M059J (cell line): ENCODE measurements around the gene PDE4B. TPM values are rescaled to one million over a fixed set of nuclear protein-coding genes. Genes with fewer than 3 reads are reported as not detected.

Experiments
- DNase-seq: peaks from one replicate; pipeline ENCODE4 v3.0.0-alpha.2; 2012; ENCODE audit warnings: low read depth
- total RNA-seq: library from RNA; depleted of rRNA; stranded (reverse); fragments of >200 nt; shearing (Covaris generic); gene quantifications from 2 replicates; pipeline ENCODE4 v1.2.3, GENCODE V29; 2014

The PDE4B gene
- total RNA-seq, 1 experiment from 2014 or later, result 5.8 TPM

GRCh38 chr1:66359815-66360214, 567.1 kb downstream of the PDE4B start:
- no peak for DNase-seq

- no peak for DNase-seq
Measured at GRCh38 chr1:66360285-66360724, 567.6 kb downstream of the PDE4B start.

DNA sequence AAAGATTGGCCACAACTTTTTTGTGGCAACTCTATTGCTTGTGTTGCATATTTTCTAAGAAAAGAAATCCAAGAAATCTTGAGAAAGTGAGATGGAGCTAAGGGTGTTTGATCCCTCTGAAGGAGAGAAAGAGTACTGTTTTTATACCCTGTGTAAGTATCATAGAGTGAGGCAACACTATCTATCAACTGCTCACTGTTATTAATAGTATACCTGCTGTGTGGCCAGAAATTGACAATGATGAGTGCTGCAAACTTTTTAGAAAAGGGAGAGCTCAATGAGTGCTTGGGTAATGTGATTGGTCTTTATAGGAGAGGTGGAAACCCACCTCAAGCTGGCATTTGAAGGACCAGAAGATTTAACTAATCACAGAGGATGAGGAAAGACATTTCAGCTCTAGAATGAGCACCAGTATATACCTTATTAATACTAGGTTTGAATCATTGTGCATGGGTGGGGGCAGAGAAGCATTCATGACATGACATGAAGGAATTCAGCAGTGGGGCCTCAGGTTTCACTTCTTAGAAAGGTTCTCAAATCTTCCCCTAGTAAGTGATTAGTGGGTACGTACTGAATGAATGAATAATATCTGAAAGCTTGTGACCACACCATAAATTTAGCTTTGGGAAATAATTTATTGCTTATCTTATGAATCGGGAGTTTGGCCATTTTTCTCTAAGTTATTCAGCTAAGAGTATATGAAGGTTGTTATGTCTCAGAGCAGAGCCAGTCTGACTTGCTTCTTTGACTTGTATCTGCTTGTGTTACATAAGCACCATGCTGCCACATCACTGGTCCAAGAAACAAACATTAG, 572.1 kb downstream of the PDE4B start:
- DNase-seq, result peak; percentile 62

DNA sequence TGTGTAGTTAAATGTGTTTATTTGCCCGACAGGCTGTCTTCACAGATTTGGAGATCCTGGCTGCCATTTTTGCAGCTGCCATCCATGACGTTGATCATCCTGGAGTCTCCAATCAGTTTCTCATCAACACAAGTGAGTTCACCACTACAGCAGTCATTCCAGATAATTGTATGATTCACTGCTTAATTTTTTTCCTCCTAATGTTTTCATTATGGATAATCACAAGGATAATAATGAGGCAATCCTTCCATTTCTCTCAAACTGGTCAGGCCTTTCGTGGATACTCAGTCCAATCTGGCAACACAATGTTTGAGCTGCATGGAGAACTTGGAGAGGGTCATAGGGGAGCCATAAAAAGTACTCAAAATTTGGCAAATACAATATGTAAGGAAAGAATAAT, 572.9 kb downstream of the PDE4B start:
- no peak for DNase-seq

GRCh38 chr1:66366634-66367033, 573.9 kb downstream of the PDE4B start:
- DNase-seq, result no peak

GRCh38 chr1:66367369-66367768, 574.7 kb downstream of the PDE4B start:
- DNase-seq, result no peak

GRCh38 chr1:66368261-66368660, 575.6 kb downstream of the PDE4B start:
- no peak for DNase-seq

DNA sequence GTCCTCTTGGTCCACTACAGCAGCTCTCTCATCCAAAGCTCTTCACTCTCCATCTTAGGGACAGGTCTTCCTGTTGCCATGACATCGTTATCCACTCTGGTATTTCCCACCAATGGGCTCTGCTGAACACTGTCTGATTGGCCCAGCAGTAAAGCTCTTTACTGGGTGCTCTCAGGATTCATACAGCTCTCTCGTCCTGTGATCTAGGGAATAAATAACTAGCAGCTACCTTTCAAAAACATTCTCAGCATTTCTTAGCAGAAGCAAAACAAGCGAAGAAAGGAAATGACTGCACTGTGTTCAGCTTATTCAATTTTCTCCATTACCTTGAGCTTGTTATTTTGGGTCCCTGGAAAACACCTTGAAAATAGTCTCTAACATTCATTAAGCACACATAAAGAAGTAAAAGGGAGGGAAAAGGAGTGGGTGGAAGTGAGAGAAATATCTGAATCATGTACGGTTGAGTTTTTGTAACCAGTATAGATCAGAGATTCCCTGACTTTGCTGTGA, 577.8 kb downstream of the PDE4B start:
- DNase-seq, result no peak

- DNase-seq, result peak; percentile 71
Measured at GRCh38 chr1:66371233-66372005, 578.7 kb downstream of the PDE4B start.

DNA sequence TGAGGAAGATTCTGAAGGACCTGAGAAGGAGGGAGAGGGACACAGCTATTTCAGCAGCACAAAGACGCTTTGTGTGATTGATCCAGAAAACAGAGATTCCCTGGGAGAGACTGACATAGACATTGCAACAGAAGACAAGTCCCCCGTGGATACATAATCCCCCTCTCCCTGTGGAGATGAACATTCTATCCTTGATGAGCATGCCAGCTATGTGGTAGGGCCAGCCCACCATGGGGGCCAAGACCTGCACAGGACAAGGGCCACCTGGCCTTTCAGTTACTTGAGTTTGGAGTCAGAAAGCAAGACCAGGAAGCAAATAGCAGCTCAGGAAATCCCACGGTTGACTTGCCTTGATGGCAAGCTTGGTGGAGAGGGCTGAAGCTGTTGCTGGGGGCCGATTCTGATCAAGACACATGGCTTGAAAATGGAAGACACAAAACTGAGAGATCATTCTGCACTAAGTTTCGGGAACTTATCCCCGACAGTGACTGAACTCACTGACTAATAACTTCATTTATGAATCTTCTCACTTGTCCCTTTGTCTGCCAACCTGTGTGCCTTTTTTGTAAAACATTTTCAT, 579.9 kb downstream of the PDE4B start:
- no peak for DNase-seq

DNA sequence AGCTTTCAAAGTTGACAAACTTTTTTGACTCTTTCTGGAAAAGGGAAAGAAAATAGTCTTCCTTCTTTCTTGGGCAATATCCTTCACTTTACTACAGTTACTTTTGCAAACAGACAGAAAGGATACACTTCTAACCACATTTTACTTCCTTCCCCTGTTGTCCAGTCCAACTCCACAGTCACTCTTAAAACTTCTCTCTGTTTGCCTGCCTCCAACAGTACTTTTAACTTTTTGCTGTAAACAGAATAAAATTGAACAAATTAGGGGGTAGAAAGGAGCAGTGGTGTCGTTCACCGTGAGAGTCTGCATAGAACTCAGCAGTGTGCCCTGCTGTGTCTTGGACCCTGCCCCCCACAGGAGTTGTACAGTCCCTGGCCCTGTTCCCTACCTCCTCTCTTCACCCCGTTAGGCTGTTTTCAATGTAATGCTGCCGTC, 580.5 kb downstream of the PDE4B start:
- DNase-seq, result no peak

GRCh38 chr1:66374148-66374547, 581.5 kb downstream of the PDE4B start:
- DNase-seq, result no peak

GRCh38 chr1:66374561-66375111, 581.9 kb downstream of the PDE4B start:
- peak; percentile 90 for DNase-seq

DNA sequence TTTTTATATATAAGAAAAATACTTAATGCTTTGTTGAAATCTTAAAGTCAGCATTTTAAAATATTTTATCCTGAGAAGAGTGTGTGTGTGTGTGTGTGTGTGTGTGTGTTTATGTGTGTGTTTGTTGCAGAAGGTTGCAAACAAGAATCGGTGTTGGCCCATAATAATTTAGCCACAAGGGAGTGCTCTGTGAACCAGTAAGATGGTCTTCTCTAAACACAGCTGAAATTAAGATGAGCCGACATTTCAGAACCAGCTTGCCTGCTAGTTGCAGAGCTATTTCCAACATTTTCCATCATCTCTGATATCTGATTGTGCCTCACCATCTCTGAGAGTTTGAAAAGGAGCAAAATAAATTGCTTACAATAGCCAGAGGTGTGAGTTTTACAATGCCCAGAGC, 582.4 kb downstream of the PDE4B start:
- DNase-seq, result no peak

DNA sequence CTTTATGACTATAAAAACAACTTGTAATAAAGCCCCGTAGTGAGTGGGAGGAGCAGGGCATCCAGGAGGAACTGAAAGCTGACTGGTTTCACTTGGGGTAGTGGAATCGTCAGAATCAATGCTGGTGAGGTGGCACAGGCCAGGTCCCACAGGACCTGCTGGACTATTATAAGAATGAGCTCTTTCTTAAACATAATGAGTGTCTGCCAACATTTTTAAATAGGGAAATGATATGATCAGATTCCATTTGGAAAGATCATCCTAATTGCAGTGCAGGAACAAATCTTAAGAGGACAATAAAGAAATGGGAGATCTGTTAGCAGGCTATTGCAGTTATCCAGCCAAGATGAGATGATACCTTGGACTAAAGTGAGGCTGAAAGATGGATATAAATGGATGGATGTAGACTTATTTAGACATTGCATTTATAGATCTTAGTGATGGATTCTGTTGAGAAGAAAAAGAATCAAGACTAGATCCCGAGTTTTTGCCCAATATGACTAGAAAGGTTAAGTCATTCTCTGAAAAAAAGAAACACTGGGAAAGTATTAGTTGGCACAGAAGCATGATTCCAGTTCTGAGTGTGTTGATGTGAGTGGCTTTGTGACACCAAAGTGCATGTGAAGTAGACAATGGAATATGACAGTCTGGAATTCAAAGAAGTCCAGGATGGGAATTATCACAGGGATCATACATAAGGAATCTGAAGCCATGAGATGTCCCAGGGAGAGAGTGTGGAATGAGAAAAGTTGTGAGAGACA, 587.9 kb downstream of the PDE4B start:
- DNase-seq, result no peak

- DNase-seq, result no peak
Measured at GRCh38 chr1:66381621-66382275, 589.1 kb downstream of the PDE4B start.

DNA sequence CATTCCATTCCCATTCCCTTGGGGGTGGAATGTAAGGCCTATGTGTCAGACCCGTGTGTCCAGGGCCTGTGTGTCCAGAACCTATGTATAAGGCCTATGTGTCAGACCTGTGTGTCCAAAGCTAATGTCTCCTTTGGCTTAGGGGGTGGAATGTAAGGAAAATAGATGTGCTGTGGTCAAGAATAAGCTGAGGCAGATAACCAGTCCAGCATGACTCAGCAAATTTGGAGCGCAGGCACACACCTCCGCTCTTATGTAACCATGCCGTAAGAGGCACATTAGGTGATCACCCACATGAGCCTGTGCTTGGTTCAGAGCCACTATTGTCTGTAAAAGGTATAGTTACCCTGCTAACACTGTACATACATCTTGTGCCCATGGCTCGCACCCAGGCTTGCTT, 590.5 kb downstream of the PDE4B start:
- DNase-seq, result no peak

DNA sequence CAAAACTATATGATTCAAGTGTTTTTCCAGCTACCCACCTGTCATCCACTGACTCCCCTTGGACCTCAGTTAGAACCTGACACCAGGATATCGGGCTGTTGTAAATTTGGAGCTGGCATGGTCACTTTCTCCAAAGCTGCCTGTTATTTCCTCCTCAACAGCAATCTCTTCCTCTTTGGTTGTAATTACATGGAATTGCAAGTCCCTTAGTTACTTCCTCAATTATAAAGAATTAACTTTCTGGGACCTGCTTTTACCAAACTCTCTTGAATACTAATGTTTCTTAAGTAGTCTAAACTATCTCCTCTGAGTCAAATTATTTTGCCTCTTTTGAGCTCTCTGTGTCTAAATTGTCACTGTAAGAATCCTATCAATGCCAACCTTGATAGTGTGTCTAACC, 590.9 kb downstream of the PDE4B start:
- DNase-seq, result no peak

GRCh38 chr1:66384258-66384921, 591.7 kb downstream of the PDE4B start:
- no peak for DNase-seq

- DNase-seq, result no peak
Measured at GRCh38 chr1:66386712-66387111, 594.0 kb downstream of the PDE4B start.
